GM21515 (cell line): Measurements from ENCODE around the gene MMP25.

Source experiments
- ATAC-seq: cut with Tn5 transposase; IDR thresholded peaks from one replicate; pipeline ENCODE4 v1.9.1; 2021; ENCODE audit not compliant: unreplicated experiment

Gene MMP25

DNA sequence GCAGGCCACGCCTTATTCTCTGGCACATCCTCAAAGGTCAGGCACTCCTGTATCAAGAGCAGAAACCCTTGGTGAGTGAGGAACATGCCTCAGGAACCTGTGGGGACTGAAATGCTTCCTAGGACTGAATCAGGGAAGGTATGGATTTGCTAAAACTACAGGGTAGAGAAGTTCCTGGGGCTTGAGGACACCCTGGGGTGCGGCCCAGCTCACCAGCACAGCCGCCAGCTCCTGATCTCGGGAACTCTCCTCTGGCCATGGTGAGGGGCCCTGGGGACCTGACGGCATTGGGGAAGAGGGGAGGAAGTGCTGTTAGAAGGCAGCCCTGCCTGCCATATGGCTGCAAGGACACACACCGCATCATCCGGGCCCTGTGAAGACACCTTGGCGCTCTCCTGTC, 45.2 kb downstream of the MMP25 start:
- no peak for ATAC-seq

DNA sequence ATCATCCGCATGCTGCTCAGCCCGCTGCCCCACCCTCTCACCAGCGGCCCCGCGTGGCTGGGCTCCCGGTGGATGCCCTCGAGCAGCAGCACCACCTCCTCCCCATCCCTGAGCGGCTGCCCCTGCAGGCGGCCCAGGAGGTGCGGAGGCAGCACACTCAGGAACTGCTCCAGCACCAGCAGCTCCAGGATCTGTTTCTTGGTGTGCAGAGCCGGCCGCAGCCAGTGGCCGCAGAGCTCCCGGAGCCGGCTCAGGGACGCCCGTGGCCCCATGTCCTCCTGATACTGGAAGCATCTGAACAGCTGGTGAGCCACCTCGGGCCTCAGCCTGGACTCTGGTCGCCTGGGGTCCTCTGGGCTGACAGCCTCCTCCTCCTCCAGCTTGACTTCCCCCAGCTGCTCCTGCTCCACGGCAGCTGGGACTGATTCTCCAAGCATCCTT, 46.2 kb downstream of the MMP25 start:
- ATAC-seq = no peak

DNA sequence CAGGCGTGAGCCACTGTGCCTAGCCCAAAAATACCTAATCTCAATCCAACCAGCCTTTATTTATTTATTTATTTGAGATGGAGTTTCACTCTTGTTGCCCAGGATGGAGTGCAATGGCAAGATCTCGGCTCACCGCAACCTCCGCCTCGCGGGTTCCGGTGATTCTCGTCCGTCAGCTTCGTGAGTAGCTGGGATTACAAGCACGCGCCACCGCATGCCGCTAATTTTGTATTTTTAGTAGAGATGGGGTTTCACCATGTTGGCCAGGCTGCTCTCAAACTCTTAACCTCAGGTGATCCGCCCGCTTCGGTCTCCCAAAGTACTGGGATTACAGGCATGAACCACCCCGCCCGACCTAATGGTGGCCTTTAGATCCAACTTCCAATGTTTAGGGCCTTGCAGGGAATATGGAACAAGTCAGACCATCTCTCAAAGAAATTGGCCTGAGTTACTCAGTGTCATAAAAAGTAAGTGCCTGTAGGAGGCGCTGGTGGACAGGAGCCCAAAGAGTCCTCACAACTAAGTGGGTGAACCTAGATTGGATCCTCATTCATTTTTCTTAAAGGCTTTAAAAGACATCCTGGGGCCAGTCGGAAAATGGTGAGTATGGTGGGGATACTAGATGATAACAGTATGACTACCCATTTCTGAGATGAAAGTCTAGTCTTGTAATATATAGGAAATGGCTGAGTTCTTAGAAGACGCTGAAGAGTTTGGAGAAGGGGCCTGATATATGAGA, 48.1 kb downstream of the MMP25 start:
- no peak for ATAC-seq

DNA sequence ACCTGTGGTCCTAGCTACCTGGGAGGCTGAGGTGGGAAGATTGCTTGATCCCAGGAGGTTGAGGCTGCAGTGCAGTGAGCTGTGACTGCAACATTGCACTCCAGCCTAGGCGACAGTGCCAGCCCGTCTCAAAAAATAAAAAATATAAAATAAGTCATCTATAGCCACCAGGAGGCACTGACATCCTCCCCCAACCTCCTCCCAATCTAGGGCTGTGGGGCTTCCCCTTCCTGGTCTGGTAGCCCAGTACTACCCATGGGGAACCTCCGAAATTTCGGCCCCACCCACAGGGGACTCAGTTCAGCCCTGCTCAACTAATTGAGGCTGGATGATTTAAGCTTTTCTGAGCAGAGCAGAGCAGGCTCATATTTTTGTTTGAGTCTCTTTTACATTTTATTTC, 49.5 kb downstream of the MMP25 start:
- peak; percentile 55 for ATAC-seq

DNA sequence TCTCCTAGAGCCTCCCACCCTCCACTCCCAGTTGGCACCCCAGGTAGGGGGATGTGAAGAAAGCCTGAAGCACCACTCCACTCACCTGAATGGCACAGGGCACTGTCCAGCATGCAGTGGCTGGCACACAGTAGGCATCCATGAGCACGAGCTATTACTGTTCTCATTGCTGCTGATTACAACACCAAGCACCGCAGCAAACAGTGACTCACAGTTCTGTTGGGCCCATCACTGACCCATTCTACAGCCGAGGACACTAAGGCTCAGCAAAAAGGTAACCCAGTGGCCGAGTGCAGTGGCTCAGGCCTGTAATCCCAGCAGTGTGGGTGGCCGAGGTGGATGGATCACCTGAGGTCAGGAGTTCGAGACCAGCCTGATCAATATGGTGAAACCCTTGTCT, 50.0 kb downstream of the MMP25 start:
- ATAC-seq = no peak

DNA sequence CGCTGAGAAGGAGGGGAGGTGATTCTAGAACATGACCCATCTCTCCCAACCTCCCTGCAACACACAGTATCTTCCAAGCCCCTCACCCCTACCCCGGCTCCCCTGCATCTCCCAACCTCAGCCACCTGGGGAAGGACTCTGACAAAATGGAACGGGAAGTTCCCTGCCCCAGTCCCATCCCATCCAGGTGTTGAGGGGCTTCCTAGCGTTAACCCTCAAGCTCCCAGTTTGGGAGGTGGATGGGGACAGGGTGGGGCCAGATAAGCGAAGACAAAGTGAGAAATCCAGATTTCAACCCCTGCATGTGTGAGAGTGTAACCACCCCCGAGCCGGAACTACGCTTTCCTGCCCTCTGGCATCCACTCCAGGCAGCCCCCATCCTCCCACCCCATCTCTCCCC, 50.9 kb downstream of the MMP25 start:
- no peak for ATAC-seq

DNA sequence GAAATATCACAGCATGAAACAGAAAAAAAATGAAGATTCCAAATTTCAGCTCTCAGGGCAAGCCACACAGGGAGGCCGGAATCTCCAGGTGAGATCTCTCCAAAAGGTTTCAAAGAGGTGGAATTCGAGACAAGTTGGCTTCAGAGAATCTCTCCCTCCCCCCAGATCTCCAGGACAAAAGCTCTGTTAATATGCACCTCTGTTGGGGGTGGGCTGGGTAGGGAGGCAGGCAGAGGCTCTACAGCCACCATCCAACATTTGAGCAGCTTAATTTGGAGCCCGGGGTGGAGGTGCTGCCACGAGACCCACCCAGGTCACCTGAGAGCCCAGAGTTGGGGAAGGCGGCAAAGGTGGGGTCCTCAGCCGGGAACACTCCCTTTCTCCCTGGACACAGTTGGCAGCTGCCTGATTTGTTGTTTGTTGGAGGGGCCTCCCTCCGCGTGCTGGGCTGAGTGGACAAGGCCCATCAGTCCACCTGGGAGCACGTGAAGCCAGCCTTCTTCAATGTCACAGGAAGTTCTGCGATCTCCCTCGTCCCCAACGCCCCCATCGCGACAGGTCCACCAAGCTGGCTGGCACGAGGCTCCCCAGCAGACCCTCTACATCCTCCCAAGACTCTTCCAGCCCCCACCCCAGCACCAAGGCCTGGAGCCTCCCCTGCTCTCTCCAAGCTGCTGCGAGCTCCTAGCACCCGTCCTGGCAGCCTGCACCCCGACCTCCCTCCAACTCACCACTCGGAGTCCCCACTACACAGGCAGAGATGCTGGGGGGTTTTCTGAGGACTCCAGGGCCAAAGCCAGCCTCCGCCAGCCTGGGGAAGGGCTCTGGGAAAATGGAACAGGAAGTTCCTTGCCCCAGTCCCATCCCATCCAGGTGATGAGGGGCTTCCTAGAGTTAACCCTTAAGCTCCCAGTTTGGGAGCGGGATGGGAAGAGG, 52.4 kb downstream of the MMP25 start, which contains the start of gene ZSCAN10:
ZSCAN10 (minus strand) TSS at position 836 of the 936 bp plus-strand sequence. CDS start 6,357 bp downstream, outside the sequence.
- no peak for ATAC-seq

DNA sequence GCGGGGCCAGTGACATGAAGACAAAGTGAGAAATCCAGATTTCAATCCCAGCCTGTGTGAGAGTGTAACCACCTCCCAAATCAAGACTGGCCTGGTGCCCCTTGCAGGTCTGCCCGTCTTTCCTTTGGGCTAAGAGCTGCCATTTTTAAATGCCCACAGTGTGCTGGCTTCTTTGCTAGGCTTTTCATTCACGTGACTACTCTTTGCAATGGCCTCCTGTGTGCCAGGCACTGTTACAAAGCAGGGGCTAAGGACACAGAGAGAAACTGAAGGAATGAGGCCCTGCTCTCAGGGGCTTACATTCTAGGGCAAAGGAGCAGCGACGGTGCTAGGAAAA, 53.0 kb downstream of the MMP25 start:
- ATAC-seq = no peak

DNA sequence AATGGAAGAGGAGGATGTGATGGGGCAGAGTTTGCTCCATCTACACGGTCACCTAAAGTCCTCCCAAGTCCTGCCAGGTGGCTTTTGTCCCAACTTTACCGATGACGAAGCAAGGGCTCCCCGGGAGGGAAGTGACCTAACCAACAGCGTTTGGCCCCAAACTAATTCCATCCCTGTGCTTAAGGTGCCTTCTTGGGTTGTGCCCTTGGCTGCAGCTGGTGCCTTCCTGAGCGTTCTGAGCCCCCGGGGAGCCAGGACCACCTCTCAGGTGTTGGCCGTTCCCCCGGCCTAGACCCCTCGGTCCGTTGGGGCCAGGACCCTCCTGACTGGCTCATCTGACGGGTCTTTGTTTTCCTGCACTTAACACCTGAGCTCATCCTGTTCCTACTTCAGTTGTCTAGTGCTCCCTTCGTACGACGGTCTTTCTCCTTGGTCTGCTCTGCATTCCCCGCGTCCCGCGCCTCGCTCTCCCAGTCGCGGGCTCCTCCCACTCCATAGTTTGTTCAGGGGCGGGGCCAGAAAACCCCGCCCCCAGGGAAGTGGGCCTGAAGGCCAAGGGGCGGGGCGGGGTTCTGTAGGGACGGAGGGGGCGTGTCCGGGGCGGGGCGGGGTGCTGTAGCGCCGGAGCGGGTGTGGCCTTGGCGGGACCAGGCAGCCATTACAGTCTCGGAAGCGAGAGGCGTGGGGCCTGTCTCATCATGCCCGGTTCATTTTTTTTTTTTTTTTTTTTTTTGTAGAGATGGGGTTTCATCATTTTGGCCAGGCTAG, 53.6 kb downstream of the MMP25 start:
- peak; percentile 49 for ATAC-seq

DNA sequence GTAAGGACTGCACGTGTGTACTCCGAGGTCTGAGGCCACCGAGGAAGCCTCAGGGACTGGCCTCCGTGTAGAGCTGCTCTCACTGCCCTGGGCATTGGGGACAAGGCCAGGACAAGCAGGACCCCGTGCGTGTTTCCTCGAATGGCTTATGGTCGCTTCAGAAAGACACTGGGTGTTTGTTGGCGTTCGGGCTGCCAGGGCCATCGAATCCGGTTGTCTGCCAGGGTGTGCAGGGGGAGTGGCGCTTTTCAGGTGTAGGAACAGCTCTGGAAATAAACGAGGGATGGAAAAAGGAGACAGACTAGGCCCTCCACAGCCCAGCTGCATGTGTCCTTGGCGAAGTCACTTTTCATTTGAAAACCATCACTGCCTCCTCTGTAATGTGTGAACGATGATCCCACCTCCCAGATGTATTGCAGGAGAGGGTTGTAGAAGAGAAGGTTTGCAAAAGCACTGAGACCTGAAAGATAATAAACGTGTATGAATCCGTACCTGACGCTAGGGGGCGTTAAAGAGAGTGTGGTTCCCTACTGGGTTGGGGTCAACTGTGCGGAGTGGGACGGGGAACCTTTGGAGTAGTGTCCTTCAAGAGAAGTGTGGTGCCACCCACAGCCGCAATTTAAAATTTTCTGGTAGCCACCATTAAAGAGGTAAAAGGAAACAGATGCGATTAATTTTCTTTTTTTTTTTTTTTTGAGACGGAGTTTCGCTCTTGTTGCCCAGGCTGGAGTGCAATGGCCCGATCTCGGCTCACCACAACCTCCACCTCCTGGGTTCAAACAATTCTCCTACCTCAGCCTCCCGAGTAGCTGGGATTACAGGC, 54.9 kb downstream of the MMP25 start:
- no peak for ATAC-seq

DNA sequence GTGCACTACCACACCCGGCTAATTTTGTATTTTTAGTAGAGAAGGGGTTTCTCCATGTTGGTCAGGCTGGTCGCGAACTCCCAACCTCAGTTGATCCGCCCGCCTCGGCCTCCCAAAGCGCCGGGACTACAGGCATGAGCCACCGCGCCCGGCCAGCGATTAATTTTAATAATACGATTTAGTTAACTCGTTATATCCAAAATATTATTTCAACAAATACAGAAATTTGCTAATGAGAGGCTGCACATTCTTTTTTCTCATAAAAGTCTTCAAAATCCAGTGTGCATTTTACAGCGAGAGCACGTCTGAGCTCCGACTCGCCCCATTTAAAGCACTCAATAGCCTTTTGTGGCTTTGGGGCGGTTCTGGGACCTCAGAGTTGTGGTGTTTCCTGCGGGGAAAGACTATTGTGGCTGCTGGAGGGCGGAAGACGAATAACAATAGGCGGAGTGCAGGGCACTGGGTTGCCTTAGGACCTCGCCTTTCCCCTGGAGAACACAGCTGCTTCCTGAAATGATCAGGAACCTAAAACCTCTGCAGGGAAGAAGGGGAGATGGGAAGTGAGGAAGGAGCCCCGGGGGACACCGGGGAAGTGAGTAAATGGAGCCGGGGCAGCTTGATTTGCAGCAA, 55.6 kb downstream of the MMP25 start:
- no peak for ATAC-seq

DNA sequence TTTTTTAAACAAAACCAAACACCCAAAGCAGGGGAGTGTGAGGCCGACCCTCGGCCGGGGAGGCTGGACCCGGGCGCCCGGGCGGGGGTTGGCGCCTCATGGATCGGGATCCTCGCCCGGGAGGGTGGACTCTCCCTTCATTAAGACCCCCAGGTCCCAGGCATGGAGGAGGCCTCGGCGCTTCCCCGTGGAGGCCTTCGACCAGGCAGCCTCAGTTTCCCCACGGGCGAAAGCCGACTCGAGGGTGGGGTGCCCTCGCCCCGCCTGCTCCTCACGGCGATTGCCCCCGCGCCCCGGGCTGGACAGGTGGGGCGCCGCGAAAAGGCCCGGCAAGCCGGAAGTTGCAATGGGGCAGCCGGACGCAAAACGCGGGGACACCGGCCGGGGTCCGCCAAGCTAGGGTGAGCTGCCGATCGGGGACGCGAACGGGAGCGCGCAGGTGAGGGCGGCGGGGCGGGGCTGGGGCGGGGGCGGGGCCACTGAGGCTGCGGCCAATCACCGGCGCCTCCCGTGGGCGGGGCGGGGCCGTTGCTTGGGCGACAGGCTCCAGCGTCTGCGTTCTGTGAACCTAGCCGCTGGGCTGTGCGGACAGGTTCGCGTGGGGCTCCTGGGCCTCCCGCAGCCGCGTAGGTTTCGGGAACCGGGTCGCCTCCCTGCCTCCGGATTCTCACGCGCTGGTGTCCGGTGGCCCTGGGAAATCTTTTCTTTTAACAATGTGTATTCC, 60.0 kb downstream of the MMP25 start:
- ATAC-seq = peak; percentile 79
